HG03045 (cell line): Measurements from ENCODE around the gene CADPS.

ENCODE experiments used
- ATAC-seq: cut with Tn5 transposase; IDR thresholded peaks from one replicate; pipeline ENCODE4 v1.9.1; 2021; ENCODE audit warnings: mild to moderate bottlenecking, moderate library complexity; ENCODE audit not compliant: unreplicated experiment

The CADPS gene

GRCh38 chr3:62566022-62566557 lies 309.1 kb downstream of the CADPS start:
- ATAC-seq = no peak

GRCh38 chr3:62562596-62562995 lies 312.6 kb downstream of the CADPS start:
- no peak for ATAC-seq

GRCh38 chr3:62562017-62562416 lies 313.2 kb downstream of the CADPS start:
- no peak for ATAC-seq

- ATAC-seq = no peak
Observed at GRCh38 chr3:62559831-62560445, 315.3 kb downstream of the CADPS start.

- no peak for ATAC-seq
Observed at GRCh38 chr3:62558549-62559112, 316.6 kb downstream of the CADPS start.

- no peak for ATAC-seq
Observed at GRCh38 chr3:62557983-62558382, 317.2 kb downstream of the CADPS start.

- ATAC-seq = no peak
Observed at GRCh38 chr3:62557450-62557849, 317.8 kb downstream of the CADPS start.

- ATAC-seq = no peak
Observed at GRCh38 chr3:62556121-62556815, 318.9 kb downstream of the CADPS start.

- no peak for ATAC-seq
Observed at GRCh38 chr3:62554264-62554799, 320.9 kb downstream of the CADPS start.

GRCh38 chr3:62553811-62554210 lies 321.4 kb downstream of the CADPS start:
- ATAC-seq = no peak

- no peak for ATAC-seq
Observed at GRCh38 chr3:62551556-62551955, 323.7 kb downstream of the CADPS start.

- no peak for ATAC-seq
Observed at GRCh38 chr3:62550439-62550838, 324.8 kb downstream of the CADPS start.

- no peak for ATAC-seq
Observed at GRCh38 chr3:62548528-62549205, 326.5 kb downstream of the CADPS start.

- ATAC-seq = no peak
Observed at GRCh38 chr3:62546266-62546665, 328.9 kb downstream of the CADPS start.

GRCh38 chr3:62542185-62542584 lies 333.0 kb downstream of the CADPS start:
- ATAC-seq = no peak

GRCh38 chr3:62539762-62540161 lies 335.5 kb downstream of the CADPS start:
- ATAC-seq = no peak

- ATAC-seq = no peak
Observed at GRCh38 chr3:62538691-62539356, 336.4 kb downstream of the CADPS start.

GRCh38 chr3:62534326-62534725 lies 340.9 kb downstream of the CADPS start:
- ATAC-seq = no peak

GRCh38 chr3:62532796-62533195 lies 342.4 kb downstream of the CADPS start:
- ATAC-seq = no peak

- no peak for ATAC-seq
Observed at GRCh38 chr3:62531981-62532380, 343.2 kb downstream of the CADPS start.

- no peak for ATAC-seq
Observed at GRCh38 chr3:62531493-62531892, 343.7 kb downstream of the CADPS start.
